ENCODE data around the gene CDC42EP4.

Gene CDC42EP4

DNA sequence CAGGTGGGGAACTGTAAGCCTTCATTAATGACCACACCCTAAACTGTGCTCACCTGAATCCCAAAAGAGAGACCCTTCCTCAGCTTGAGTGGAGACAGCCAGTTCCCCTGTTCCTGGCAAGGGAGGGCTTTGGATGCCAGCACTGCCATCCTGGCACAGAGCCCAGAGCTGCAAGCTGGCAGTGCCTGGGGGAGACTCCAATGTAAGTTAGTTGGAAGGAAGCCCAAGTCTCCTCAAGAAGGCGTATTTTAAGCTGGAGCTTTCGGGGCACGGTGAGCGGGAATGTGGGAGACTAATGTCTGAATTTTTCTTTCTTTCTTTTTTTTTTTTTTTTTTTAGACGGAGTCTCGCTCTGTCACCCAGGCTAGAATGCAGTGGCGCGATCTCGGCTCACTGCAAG, 4.7 kb downstream of the CDC42EP4 start:
- TF ChIP-seq BACH2 (CRISPR knock-in tag; IDR thresholded peaks at IDR 0.05; ENCODE audit: borderline replicate concordance) (no peak), PPARA (CRISPR knock-in tag; IDR thresholded peaks at IDR 0.05; ENCODE audit: borderline replicate concordance) (no peak), ZNF70 (CRISPR knock-in tag; IDR thresholded peaks at IDR 0.05) (no peak), TCF4 (CRISPR knock-in tag; IDR thresholded peaks at IDR 0.05; ENCODE audit: borderline replicate concordance) (no peak), ZFP3 (CRISPR knock-in tag; IDR thresholded peaks at IDR 0.05) (no peak), RARB (CRISPR knock-in tag; IDR thresholded peaks at IDR 0.05) (no peak), ZNF8 (CRISPR knock-in tag; IDR thresholded peaks at IDR 0.05) (no peak), GLIS3 (CRISPR knock-in tag; IDR thresholded peaks at IDR 0.05) (no peak), ZC3H10 (CRISPR knock-in tag; IDR thresholded peaks at IDR 0.05) (no peak), ARNTL (CRISPR knock-in tag; IDR thresholded peaks at IDR 0.05; ENCODE audit: borderline replicate concordance, low read depth) (no peak), SNAI2 (CRISPR knock-in tag; IDR thresholded peaks at IDR 0.05) (no peak), TOX (CRISPR knock-in tag; IDR thresholded peaks at IDR 0.05; ENCODE audit: borderline replicate concordance) (no peak), CSDC2 (CRISPR knock-in tag; IDR thresholded peaks at IDR 0.05) (no peak), ZFP30 (CRISPR knock-in tag; IDR thresholded peaks at IDR 0.05) (no peak), ESRRG (CRISPR knock-in tag; IDR thresholded peaks at IDR 0.05) (no peak)
- TF ChIP-seq, protein P1, sequence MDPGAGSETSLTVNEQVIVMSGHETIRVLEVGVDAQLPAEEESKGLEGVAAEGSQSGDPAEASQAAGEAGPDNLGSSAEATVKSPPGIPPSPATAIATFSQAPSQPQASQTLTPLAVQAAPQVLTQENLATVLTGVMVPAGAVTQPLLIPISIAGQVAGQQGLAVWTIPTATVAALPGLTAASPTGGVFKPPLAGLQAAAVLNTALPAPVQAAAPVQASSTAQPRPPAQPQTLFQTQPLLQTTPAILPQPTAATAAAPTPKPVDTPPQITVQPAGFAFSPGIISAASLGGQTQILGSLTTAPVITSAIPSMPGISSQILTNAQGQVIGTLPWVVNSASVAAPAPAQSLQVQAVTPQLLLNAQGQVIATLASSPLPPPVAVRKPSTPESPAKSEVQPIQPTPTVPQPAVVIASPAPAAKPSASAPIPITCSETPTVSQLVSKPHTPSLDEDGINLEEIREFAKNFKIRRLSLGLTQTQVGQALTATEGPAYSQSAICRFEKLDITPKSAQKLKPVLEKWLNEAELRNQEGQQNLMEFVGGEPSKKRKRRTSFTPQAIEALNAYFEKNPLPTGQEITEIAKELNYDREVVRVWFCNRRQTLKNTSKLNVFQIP (CRISPR knock-in tag; IDR thresholded peaks at IDR 0.05; ENCODE audit: borderline replicate concordance, low read depth), result no peak
- TF ChIP-seq, protein P2, sequence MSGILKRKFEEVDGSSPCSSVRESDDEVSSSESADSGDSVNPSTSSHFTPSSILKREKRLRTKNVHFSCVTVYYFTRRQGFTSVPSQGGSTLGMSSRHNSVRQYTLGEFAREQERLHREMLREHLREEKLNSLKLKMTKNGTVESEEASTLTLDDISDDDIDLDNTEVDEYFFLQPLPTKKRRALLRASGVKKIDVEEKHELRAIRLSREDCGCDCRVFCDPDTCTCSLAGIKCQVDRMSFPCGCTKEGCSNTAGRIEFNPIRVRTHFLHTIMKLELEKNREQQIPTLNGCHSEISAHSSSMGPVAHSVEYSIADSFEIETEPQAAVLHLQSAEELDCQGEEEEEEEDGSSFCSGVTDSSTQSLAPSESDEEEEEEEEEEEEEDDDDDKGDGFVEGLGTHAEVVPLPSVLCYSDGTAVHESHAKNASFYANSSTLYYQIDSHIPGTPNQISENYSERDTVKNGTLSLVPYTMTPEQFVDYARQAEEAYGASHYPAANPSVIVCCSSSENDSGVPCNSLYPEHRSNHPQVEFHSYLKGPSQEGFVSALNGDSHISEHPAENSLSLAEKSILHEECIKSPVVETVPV (CRISPR knock-in tag; IDR thresholded peaks at IDR 0.05), result no peak
- TF ChIP-seq, protein P3, sequence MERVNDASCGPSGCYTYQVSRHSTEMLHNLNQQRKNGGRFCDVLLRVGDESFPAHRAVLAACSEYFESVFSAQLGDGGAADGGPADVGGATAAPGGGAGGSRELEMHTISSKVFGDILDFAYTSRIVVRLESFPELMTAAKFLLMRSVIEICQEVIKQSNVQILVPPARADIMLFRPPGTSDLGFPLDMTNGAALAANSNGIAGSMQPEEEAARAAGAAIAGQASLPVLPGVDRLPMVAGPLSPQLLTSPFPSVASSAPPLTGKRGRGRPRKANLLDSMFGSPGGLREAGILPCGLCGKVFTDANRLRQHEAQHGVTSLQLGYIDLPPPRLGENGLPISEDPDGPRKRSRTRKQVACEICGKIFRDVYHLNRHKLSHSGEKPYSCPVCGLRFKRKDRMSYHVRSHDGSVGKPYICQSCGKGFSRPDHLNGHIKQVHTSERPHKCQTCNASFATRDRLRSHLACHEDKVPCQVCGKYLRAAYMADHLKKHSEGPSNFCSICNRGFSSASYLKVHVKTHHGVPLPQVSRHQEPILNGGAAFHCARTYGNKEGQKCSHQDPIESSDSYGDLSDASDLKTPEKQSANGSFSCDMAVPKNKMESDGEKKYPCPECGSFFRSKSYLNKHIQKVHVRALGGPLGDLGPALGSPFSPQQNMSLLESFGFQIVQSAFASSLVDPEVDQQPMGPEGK (CRISPR knock-in tag; IDR thresholded peaks at IDR 0.05; ENCODE audit: borderline replicate concordance), result no peak
- TF ChIP-seq, protein P4, sequence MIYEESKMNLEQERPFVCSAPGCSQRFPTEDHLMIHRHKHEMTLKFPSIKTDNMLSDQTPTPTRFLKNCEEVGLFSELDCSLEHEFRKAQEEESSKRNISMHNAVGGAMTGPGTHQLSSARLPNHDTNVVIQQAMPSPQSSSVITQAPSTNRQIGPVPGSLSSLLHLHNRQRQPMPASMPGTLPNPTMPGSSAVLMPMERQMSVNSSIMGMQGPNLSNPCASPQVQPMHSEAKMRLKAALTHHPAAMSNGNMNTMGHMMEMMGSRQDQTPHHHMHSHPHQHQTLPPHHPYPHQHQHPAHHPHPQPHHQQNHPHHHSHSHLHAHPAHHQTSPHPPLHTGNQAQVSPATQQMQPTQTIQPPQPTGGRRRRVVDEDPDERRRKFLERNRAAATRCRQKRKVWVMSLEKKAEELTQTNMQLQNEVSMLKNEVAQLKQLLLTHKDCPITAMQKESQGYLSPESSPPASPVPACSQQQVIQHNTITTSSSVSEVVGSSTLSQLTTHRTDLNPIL (CRISPR knock-in tag; IDR thresholded peaks at IDR 0.05; ENCODE audit: low read depth), result no peak
- TF ChIP-seq, protein P5, sequence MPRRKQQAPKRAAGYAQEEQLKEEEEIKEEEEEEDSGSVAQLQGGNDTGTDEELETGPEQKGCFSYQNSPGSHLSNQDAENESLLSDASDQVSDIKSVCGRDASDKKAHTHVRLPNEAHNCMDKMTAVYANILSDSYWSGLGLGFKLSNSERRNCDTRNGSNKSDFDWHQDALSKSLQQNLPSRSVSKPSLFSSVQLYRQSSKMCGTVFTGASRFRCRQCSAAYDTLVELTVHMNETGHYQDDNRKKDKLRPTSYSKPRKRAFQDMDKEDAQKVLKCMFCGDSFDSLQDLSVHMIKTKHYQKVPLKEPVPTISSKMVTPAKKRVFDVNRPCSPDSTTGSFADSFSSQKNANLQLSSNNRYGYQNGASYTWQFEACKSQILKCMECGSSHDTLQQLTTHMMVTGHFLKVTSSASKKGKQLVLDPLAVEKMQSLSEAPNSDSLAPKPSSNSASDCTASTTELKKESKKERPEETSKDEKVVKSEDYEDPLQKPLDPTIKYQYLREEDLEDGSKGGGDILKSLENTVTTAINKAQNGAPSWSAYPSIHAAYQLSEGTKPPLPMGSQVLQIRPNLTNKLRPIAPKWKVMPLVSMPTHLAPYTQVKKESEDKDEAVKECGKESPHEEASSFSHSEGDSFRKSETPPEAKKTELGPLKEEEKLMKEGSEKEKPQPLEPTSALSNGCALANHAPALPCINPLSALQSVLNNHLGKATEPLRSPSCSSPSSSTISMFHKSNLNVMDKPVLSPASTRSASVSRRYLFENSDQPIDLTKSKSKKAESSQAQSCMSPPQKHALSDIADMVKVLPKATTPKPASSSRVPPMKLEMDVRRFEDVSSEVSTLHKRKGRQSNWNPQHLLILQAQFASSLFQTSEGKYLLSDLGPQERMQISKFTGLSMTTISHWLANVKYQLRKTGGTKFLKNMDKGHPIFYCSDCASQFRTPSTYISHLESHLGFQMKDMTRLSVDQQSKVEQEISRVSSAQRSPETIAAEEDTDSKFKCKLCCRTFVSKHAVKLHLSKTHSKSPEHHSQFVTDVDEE (CRISPR knock-in tag; IDR thresholded peaks at IDR 0.05), result no peak
- no peak for ATAC-seq

DNA sequence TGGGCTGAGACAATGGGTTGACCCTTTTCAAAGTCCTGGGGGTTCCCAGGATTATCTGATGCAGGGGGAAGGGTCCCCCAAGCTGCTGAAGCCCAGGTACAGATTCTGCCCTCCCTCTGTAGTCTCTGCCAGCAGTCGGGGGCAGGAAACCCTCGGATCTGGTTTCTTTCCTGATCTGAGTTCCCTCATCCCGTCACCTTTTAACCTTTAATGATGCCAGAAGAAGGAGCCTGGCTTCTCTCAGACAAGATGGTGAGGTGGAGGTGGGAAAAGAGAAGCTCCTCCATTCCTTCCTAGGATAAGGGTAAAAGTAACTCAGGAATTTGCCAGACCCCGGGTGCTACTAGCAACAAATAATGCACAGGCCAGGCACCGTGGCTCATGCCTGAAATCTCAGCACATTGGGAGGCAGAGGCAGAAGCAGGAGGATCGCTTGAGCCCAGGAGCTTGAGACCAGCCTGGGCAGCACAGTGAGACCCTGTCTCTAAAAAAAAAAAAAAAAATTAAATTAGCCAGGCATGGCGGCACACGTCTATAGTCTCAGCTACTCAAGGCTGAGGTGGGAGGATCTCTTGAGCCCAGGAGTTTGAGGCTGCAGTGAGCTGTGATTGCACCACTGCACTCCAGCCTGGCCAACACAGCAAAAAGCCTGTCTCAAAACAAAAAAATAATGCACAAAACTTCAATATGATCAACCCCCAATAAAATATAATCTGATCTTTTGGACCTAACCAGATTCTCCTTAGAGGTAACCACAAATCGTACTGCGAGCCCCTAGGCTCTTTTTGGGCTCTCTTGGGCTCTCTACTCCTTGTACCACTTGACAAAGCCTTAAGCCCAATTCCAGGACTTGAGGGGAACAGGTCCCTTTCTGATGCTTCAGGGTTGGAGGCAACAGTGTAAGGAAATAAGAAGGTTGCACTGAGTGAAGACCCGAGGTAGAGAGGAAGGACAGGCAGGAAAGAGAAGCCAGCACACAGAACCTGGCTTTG, 5.7 kb downstream of the CDC42EP4 start:
- no peak for TF ChIP-seq BACH2 (CRISPR knock-in tag; IDR thresholded peaks at IDR 0.05; ENCODE audit: borderline replicate concordance)
- TF ChIP-seq, protein P1 (CRISPR knock-in tag; IDR thresholded peaks at IDR 0.05; ENCODE audit: borderline replicate concordance, low read depth), result no peak
- no peak for TF ChIP-seq CSDC2 (CRISPR knock-in tag; IDR thresholded peaks at IDR 0.05)
- no peak for TF ChIP-seq ZNF8 (CRISPR knock-in tag; IDR thresholded peaks at IDR 0.05)
- no peak for TF ChIP-seq RARB (CRISPR knock-in tag; IDR thresholded peaks at IDR 0.05)
- no peak for TF ChIP-seq GLIS3 (CRISPR knock-in tag; IDR thresholded peaks at IDR 0.05)
- TF ChIP-seq TOX (CRISPR knock-in tag; IDR thresholded peaks at IDR 0.05; ENCODE audit: borderline replicate concordance), result no peak
- no peak for TF ChIP-seq ZNF70 (CRISPR knock-in tag; IDR thresholded peaks at IDR 0.05)
- TF ChIP-seq, protein P2 (CRISPR knock-in tag; IDR thresholded peaks at IDR 0.05), result no peak
- no peak for TF ChIP-seq ZFP3 (CRISPR knock-in tag; IDR thresholded peaks at IDR 0.05)
- no peak for TF ChIP-seq ISL1 (CRISPR knock-in tag; IDR thresholded peaks at IDR 0.05)
- no peak; the same call in 2 of the 3 replicates for ATAC-seq

Data from SK-N-SH treated with all-trans-retinoic acid at 6 μM for 48 hours (cell line).